GM18526 (cell line): ENCODE data around the gene ZNHIT6.

Experiments
- POLR2A ChIP-seq: IDR thresholded peaks from 3 replicates; pipeline ENCODE4 v1.6.1; 2011; ENCODE audit not compliant: insufficient read length; ENCODE audit errors: extremely low read depth

Gene ZNHIT6

GRCh38 chr1:85649591-85649990 is 58.6 kb downstream of the ZNHIT6 start:
- TF ChIP-seq POLR2A, result no peak

GRCh38 chr1:85638412-85638811 is 69.8 kb downstream of the ZNHIT6 start:
- TF ChIP-seq POLR2A, result no peak

- TF ChIP-seq POLR2A, result no peak
These were observed 77.7 kb downstream of the ZNHIT6 start for GRCh38 chr1:85630493-85630892.

GRCh38 chr1:85629532-85629920 is 78.7 kb downstream of the ZNHIT6 start:
- no peak for TF ChIP-seq POLR2A

- no peak for TF ChIP-seq POLR2A
These were observed 79.3 kb downstream of the ZNHIT6 start for GRCh38 chr1:85628791-85629531.

- TF ChIP-seq POLR2A, result no peak
These were observed 81.4 kb downstream of the ZNHIT6 start for GRCh38 chr1:85626818-85627217.

GRCh38 chr1:85624361-85624760 is 83.9 kb downstream of the ZNHIT6 start:
- TF ChIP-seq POLR2A, result no peak

- no peak for TF ChIP-seq POLR2A
These were observed 85.2 kb downstream of the ZNHIT6 start for GRCh38 chr1:85623061-85623471.

GRCh38 chr1:85621430-85621829 is 86.8 kb downstream of the ZNHIT6 start:
- TF ChIP-seq POLR2A, result no peak

GRCh38 chr1:85617633-85618100 is 90.6 kb downstream of the ZNHIT6 start:
- TF ChIP-seq POLR2A, result no peak

- TF ChIP-seq POLR2A, result no peak
These were observed 91.5 kb downstream of the ZNHIT6 start for GRCh38 chr1:85616736-85617135.

GRCh38 chr1:85616364-85616705 is 91.9 kb downstream of the ZNHIT6 start:
- TF ChIP-seq POLR2A, result no peak

GRCh38 chr1:85615586-85616363 is 92.5 kb downstream of the ZNHIT6 start:
- TF ChIP-seq POLR2A, result no peak

- no peak for TF ChIP-seq POLR2A
These were observed 95.4 kb downstream of the ZNHIT6 start for GRCh38 chr1:85612704-85613361.

- TF ChIP-seq POLR2A, result no peak
These were observed 96.4 kb downstream of the ZNHIT6 start for GRCh38 chr1:85611856-85612255.

- no peak for TF ChIP-seq POLR2A
These were observed 96.8 kb downstream of the ZNHIT6 start for GRCh38 chr1:85611425-85611824.
